OCI-LY7 (cell line): Measurements from ENCODE around the gene ANKRD18A.
"Not testable (repeated sequence)": the region's sequence is repeated elsewhere in the genome, so short reads cannot be mapped to it uniquely, and the experiment has no call there.

Experiments used
- CTCF ChIP-seq: fragments of 200-600 bp; sonication (generic); conservative IDR thresholded peaks from 2 replicates; pipeline ENCODE4 v1.5.1; 2014; ENCODE audit warnings: mild to moderate bottlenecking, antibody characterized with exemption, low read length, moderate library complexity, mixed read lengths
- EZH2phosphoT487 ChIP-seq: fragments of 200-600 bp; sonication (generic); IDR thresholded peaks from 2 replicates; pipeline ENCODE4 v1.6.1; 2018; ENCODE audit warnings: low read depth, borderline replicate concordance, mild to moderate bottlenecking, mixed run types, antibody characterized with exemption, low read length, moderate library complexity, mixed read lengths

GRCh38 chr9:38559172-38559571 is 61.2 kb downstream of the ANKRD18A start:
- TF ChIP-seq EZH2phosphoT487, CTCF: not testable (repeated sequence)
